IMR-90 (cell line): ENCODE results near the gene TNFRSF14. TPM values are rescaled to one million over a fixed set of nuclear protein-coding genes. Genes with fewer than 3 reads are reported as not detected.

Experiments
- ATAC-seq: fragments of 200-7000 bp; cut with Tn5 transposase; 2 replicates; pipeline ENCODE4 v1.9.1; 2020; ENCODE audit warnings: low read depth, mild to moderate bottlenecking, moderate library complexity
- BruUV-seq: library from RNA; stranded (reverse); fragments of 400-500 nt; replicated peaks from 2 replicates; lab custom pipeline; 2021; lab: Mats Ljungman, UMichigan
- CTCF ChIA-PET: fragments of 300-600 bp; formaldehyde crosslinking; extraction: SDS; loops from one replicate; lab custom pipeline; 2021; ENCODE audit warnings: antibody characterized with exemption; lab: Yijun Ruan, JAX
- POLR2A ChIA-PET: fragments of 300-600 bp; sonication (Branson Sonifier 250); formaldehyde crosslinking; loops from one replicate; lab custom pipeline; 2022; ENCODE audit warnings: antibody characterized with exemption; ENCODE audit not compliant: unreplicated experiment; lab: Charles Lee
- DNase-seq: peaks from one replicate; pipeline ENCODE4 v3.0.0; 2013
- H2AFZ ChIP-seq: replicated peaks from 2 replicates; pipeline ENCODE3; 2013; ENCODE audit warnings: low read length, mild to moderate bottlenecking; ENCODE audit not compliant: poor library complexity
- H2AK5ac ChIP-seq: 2 replicates; pipeline ENCODE4 v1.6.1; 2013; ENCODE audit warnings: low read depth, low read length, inconsistent platforms
- H2AK9ac ChIP-seq: replicated peaks from 2 replicates; pipeline ENCODE3; 2013; ENCODE audit warnings: mild to moderate bottlenecking, low read depth, low read length, moderate library complexity; ENCODE audit not compliant: poor library complexity
- H2BK120ac ChIP-seq: 2 replicates; pipeline ENCODE4 v1.6.1; 2013; ENCODE audit warnings: low read depth, low read length, inconsistent platforms
- H2BK15ac ChIP-seq: 3 replicates; pipeline ENCODE4 v1.6.1; 2013; ENCODE audit warnings: low read depth, low read length, inconsistent platforms
- H2BK20ac ChIP-seq: 2 replicates; pipeline ENCODE4 v1.6.1; 2013; ENCODE audit warnings: low read depth, mild to moderate bottlenecking, inconsistent platforms, low read length, moderate library complexity
- H2BK5ac ChIP-seq: 2 replicates; pipeline ENCODE4 v1.6.1; 2013; ENCODE audit warnings: mild to moderate bottlenecking, low read depth, low read length, inconsistent platforms; ENCODE audit not compliant: poor library complexity, severe bottlenecking
- H3K14ac ChIP-seq: replicated peaks from 2 replicates; pipeline ENCODE4 v1.6.1; 2013; ENCODE audit warnings: low read depth, low read length, inconsistent platforms
- H3K18ac ChIP-seq: 2 replicates; pipeline ENCODE4 v1.6.1; 2013; ENCODE audit warnings: low read depth, low read length, control low read depth
- H3K23ac ChIP-seq: 2 replicates; pipeline ENCODE4 v1.6.1; 2013; ENCODE audit warnings: low read depth, low read length, inconsistent platforms
- H3K27ac ChIP-seq: 2 replicates; pipeline ENCODE4 v1.5.1; 2013; ENCODE audit warnings: mild to moderate bottlenecking, control low read depth, low read length; ENCODE audit not compliant: insufficient read depth
- H3K27me3 ChIP-seq: 2 replicates; pipeline ENCODE4 v1.6.1; 2013; ENCODE audit warnings: low read length; ENCODE audit not compliant: control insufficient read depth, insufficient read depth
- H3K36me3 ChIP-seq: 2 replicates; pipeline ENCODE4 v1.6.1; 2013; ENCODE audit warnings: low read length, mixed read lengths; ENCODE audit not compliant: control insufficient read depth, insufficient read depth
- H3K4ac ChIP-seq: 2 replicates; pipeline ENCODE4 v1.6.1; 2013; ENCODE audit warnings: low read depth, low read length, inconsistent platforms
- H3K4me1 ChIP-seq: 2 replicates; pipeline ENCODE4 v1.6.1; 2013; ENCODE audit warnings: low read length, mixed read lengths; ENCODE audit not compliant: control insufficient read depth, insufficient read depth
- H3K4me2 ChIP-seq: 2 replicates; pipeline ENCODE4 v1.6.1; 2013; ENCODE audit warnings: low read depth, mild to moderate bottlenecking, control low read depth, low read length, moderate library complexity
- H3K4me3 ChIP-seq: 2 replicates; pipeline ENCODE4 v1.5.1; 2013; ENCODE audit warnings: low read depth, mild to moderate bottlenecking, control low read depth, low read length, moderate library complexity; ENCODE audit not compliant: insufficient read depth
- H3K56ac ChIP-seq: 2 replicates; pipeline ENCODE4 v1.6.1; 2013; ENCODE audit warnings: low read length, inconsistent platforms; ENCODE audit not compliant: insufficient read depth; ENCODE audit errors: extremely low read depth
- H3K79me1 ChIP-seq, 2 experiments: 2 replicates each; pipeline ENCODE4 v1.6.1; 2013; ENCODE audit warnings: low read length in 2 of 2, inconsistent platforms in 1 of 2, low read depth in 1 of 2
- H3K9ac ChIP-seq: 2 replicates; pipeline ENCODE4 v1.6.1; 2013; ENCODE audit warnings: low read depth, low read length, control low read depth
- H3K9me1 ChIP-seq: 2 replicates; pipeline ENCODE4 v1.6.1; 2013; ENCODE audit warnings: low read length, inconsistent platforms; ENCODE audit not compliant: insufficient read depth
- H3K9me3 ChIP-seq: 2 replicates; pipeline ENCODE4 v1.6.1; 2013; ENCODE audit warnings: low read length; ENCODE audit not compliant: control insufficient read depth, insufficient read depth
- H4K20me1 ChIP-seq: 2 replicates; pipeline ENCODE4 v1.6.1; 2013; ENCODE audit warnings: low read length, inconsistent platforms; ENCODE audit not compliant: insufficient read depth
- H4K5ac ChIP-seq: 2 replicates; pipeline ENCODE4 v1.6.1; 2013; ENCODE audit warnings: mild to moderate bottlenecking, low read depth, low read length, control low read depth
- H4K8ac ChIP-seq, 2 experiments: 2 replicates each; pipeline ENCODE4 v1.6.1; 2013; ENCODE audit warnings: low read depth in 2 of 2, low read length in 2 of 2, control low read depth in 1 of 2, inconsistent platforms in 1 of 2
- H4K91ac ChIP-seq: 2 replicates; pipeline ENCODE4 v1.6.1; 2013; ENCODE audit warnings: low read depth, low read length, inconsistent platforms; ENCODE audit not compliant: insufficient read depth
- CEBPB ChIP-seq: IDR thresholded peaks from 2 replicates; pipeline ENCODE4 v1.6.1; 2012; ENCODE audit warnings: low read depth, low read length, improper control_type of control experiment
- CHD1 ChIP-seq: IDR thresholded peaks from 2 replicates; pipeline ENCODE4 v1.6.1; 2012; ENCODE audit warnings: low read depth, low read length, improper control_type of control experiment
- FOS ChIP-seq: fragments of 150-350 bp; IDR thresholded peaks from 2 replicates; pipeline ENCODE4 v1.6.1; 2016; ENCODE audit warnings: low read depth, low read length
- NFE2L2 ChIP-seq: fragments of 150-350 bp; IDR thresholded peaks from 2 replicates; pipeline ENCODE4 v1.6.1; 2016; ENCODE audit warnings: low read depth, mild to moderate bottlenecking, low read length
- RAD21 ChIP-seq: IDR thresholded peaks from 2 replicates; pipeline ENCODE4 v1.6.1; 2012; ENCODE audit warnings: low read length, improper control_type of control experiment
- WGBS, 2 experiments: methylation state at CpG; one replicate each; pipeline versions ENCODE4 v1.1.5 to v1.1.7; 2013; ENCODE audit warnings: missing lambda C conversion rate in 2 of 2; ENCODE audit not compliant: insufficient read length in 1 of 2; ENCODE audit errors: extremely low coverage in 2 of 2; 5-methylcytosine and 5-hydroxymethylcytosine counted together
- dilution Hi-C: fragments of 300-500 bp; cut with HindIII; formaldehyde crosslinking; loops from one replicate; pipeline ENCODE4 v1.14.3; 2018; ENCODE audit warnings: low sequenced_read_pairs; ENCODE audit not compliant: unreplicated experiment
- in situ Hi-C: fragments of 300-500 bp; cut with MboI; formaldehyde crosslinking; loops from 3 replicates; pipeline ENCODE4 v1.14.3; 2019; ENCODE audit warnings: low sequenced_read_pairs, inconsistent platforms, mixed read lengths
- intact Hi-C: fragments of 100-400 bp; cut with micrococcal nuclease; formaldehyde crosslinking; loops from 2 replicates; pipeline ENCODE4 v1.10.0; 2022
- polyA plus RNA-seq, 3 experiments: library from polyadenylated mRNA; depleted of rRNA; stranded (reverse); fragments of >200 nt; gene quantifications; 2 replicates each; pipeline ENCODE4 v1.2.3, GENCODE V29; 2012; ENCODE audit warnings: low replicate concordance in 1 of 3
- total RNA-seq: library from RNA; depleted of rRNA; stranded (reverse); fragments of >200 nt; gene quantifications from 2 replicates; pipeline ENCODE4 v1.2.3, GENCODE V29; 2012

The TNFRSF14 gene
- total and polyA plus RNA-seq, 2 of the 4 experiments (the other 2 are of a cell fraction), result 1.3 to 4.2 TPM

GRCh38 chr1:2559509-2560298, 3.5 kb downstream of the TNFRSF14 start:
- no peak overlapping the region for H4K91ac ChIP-seq
- intact Hi-C loops, result no loop called here
- H3K23ac ChIP-seq, result no peak overlapping the region
- in situ Hi-C loops, result no loop called here
- no peak for DNase-seq
- H2BK120ac ChIP-seq, result no peak overlapping the region
- H3K27me3 ChIP-seq, result peaks cover 3% of the 10 kb centered on the region; the same call in 1 of the 2 replicates
- CTCF ChIA-PET, result no interaction called here
- no peak overlapping the region for H4K5ac ChIP-seq
- H3K18ac ChIP-seq, result no peak overlapping the region
- no peak overlapping the region for H2BK5ac ChIP-seq
- H3K79me1 ChIP-seq, result no peaks in the 10 kb centered on the region
- no peak overlapping the region for H2BK15ac ChIP-seq
- no peak overlapping the region for H3K14ac ChIP-seq
- H2AFZ ChIP-seq, result no peak overlapping the region
- 70% methylated on average over 7 of the region's 35 CpGs; no CpG with 5 or more reads in 1 of the 2 experiments for WGBS, 2 experiments
- H2BK20ac ChIP-seq, result no peak overlapping the region
- H2AK9ac ChIP-seq, result no peak overlapping the region
- H3K4me1 ChIP-seq, result no peaks in the 10 kb centered on the region
- no peaks in the 10 kb centered on the region for H3K36me3 ChIP-seq
- H4K20me1 ChIP-seq, result no peaks in the 10 kb centered on the region
- no TSS peak for BruUV-seq
- no peak overlapping the region for H3K56ac ChIP-seq
- H3K4me2 ChIP-seq, result no peak overlapping the region
- H3K4ac ChIP-seq, result no peak overlapping the region
- H3K9me1 ChIP-seq, result no peaks in the 10 kb centered on the region
- ATAC-seq, result no peak
- no peak overlapping the region for H3K9ac ChIP-seq
- H2AK5ac ChIP-seq, result no peak overlapping the region
- H3K27ac ChIP-seq, result no peak overlapping the region
- H3K4me3 ChIP-seq, result no peak overlapping the region
- TF ChIP-seq CEBPB, result no peak
- TF ChIP-seq CHD1, result no peak
- no peak for TF ChIP-seq FOS
- no peak for TF ChIP-seq RAD21
- no peak for TF ChIP-seq NFE2L2
- H3K9me3 ChIP-seq, result no peaks in the 10 kb centered on the region
- H4K8ac ChIP-seq, result no peak overlapping the region
- POLR2A ChIA-PET, result no interaction called here
- dilution Hi-C loops, result no loop called here
